RKO (cell line): Measurements from ENCODE around the gene FPGS.
A peak's percentile ranks its signal among the peaks of the same experiment; 100 is the strongest.

Source experiments
- DNase-seq: peaks from one replicate; pipeline ENCODE4 v3.0.0-alpha.2; 2016; ENCODE audit warnings: low spot score

The FPGS gene

DNA sequence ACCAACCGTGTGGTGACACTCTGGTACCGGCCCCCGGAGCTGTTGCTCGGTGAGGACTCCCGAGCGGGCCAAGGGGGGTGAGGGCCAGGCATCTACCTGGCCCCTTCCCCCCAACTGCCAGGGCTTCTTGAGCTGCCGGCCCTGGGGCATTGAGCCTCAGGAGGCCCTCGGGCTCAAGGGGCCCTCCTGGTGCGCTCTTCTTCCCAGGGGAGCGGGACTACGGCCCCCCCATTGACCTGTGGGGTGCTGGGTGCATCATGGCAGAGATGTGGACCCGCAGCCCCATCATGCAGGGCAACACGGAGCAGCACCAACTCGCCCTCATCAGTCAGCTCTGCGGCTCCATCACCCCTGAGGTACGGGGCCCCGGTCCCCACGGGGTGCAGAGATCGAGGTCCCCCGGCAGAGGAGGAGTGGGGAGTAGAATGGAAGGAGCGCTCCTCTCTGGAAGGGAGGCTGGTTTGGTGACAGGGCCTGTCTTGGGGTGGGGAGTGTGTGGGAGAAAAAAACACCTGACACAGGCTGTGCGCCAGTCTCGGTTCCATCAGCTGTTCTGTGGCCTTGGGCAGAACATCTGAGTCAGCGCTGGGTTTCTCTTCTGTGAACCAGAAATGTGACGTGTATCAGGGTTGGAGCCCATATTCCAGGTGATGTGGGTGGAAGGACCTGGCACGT is 14.2 kb upstream of the FPGS start:
- no peak for DNase-seq

DNA sequence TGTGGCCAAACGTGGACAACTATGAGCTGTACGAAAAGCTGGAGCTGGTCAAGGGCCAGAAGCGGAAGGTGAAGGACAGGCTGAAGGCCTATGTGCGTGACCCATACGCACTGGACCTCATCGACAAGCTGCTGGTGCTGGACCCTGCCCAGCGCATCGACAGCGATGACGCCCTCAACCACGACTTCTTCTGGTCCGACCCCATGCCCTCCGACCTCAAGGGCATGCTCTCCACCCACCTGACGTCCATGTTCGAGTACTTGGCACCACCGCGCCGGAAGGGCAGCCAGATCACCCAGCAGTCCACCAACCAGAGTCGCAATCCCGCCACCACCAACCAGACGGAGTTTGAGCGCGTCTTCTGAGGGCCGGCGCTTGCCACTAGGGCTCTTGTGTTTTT is 13.5 kb upstream of the FPGS start:
- DNase-seq = no peak

DNA sequence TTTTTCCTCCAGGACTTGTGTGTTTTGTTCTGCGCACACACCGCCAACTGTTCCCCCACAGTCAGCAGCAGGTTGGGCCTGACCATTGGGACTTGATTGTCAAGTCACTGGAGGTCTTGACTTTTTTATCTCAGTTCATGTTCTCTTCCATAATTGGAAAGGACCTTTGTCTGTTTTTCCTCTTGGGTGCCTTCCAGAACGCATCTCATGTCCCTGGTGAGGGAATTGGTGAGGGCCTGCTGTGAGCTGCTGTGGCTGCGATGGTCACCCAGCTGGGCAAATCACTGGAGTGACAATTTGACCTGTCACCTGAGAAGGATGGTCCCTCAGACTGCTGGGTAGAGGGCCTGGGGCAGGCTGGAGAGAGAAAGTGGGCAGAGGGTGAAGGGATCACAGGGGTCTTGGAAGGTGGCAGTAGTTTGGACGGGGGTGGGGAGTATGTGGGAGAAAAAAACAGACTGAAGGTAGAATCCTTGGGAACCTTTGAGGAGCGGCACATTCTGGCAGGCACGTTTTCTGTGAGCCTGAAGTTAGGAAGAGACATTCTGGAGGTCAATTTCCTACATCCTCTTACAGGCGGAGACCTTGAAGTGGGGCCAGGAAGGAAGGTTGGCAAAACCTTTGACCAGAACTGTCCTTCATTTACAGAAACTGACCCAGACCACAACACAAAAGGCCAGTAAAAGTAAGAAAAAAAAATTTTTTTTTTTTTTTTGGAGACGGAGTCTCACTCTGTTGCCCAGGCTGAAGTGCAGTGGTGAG is 12.4 kb upstream of the FPGS start:
- no peak for DNase-seq

DNA sequence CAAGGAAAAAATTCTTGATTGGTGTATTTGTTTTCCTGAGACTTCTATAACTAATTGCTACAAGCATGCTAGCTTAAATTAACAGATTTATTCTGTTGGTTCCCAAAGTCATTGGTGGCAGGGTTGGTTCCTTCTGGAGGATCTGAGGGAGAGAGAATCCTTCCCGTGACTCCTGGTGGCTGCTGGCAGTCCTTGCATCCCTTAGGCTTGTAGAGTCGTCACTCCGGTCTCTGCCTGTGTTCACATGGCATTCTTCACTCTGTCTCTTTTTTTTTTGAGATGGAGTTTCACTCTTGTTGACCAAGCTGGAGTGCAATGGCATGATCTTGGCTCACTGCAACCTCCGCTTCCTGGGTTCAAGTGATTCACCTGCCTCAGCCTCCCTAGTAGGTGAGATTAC is 11.6 kb upstream of the FPGS start:
- peak; percentile 50 for DNase-seq

DNA sequence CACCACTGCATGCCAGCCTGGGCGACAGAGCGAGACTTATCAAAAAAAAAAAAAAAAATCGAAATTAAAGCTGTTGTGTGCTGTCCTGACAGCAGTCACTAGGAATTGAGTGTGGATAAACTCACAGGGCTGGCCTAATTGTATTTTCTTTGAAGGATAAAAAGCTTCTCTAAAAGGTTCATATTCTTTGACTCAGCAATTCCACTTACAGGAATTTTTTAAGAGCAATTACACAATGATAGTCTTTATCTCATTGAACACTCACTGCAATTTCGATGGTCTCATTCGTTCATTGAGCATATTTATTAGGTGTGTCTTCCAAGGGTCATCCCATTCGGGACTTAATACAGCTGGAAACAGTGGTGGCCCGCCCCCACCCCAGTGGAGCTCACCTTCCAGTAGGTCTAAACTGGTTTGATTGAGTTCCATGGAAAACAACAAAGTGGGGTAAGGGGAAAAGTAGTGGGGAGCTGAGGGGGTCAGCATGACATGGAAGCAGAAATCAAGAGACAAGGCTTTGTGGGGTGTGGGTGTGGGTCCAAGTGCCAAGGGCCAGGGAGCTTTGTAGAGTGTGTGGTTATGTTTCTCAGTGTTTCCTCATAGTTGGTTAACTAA is 10.2 kb upstream of the FPGS start:
- no peak for DNase-seq

DNA sequence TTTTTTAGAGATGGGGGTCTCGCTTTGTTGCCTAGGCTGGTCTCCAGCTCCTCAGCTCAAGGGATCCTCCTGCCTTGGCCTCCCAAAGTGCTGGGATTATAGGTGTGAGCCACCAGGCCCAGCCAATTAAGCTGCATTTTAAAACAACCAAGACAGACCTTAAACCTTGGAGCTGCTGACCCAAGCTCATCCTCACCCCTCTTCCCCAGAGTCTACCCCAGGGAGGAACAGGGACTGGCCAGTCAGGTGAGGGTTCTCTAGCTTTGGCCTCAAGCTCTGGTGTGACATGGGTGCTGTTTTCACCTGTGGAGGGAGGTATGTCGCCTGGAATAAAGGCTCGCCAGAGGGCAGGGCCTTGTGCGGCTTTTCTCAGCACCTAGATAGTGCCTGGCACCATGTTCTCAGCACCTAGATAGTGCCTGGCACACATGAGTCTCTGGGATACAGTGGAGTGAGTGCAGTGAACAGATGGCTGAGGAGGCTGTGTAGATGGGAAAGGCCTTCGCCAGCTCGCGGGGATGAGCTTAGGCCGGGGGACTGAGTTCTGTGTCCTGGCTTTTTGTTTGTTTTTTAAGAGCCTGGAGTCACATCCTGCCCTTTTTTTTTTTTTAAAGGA is 9.5 kb upstream of the FPGS start:
- no peak for DNase-seq

DNA sequence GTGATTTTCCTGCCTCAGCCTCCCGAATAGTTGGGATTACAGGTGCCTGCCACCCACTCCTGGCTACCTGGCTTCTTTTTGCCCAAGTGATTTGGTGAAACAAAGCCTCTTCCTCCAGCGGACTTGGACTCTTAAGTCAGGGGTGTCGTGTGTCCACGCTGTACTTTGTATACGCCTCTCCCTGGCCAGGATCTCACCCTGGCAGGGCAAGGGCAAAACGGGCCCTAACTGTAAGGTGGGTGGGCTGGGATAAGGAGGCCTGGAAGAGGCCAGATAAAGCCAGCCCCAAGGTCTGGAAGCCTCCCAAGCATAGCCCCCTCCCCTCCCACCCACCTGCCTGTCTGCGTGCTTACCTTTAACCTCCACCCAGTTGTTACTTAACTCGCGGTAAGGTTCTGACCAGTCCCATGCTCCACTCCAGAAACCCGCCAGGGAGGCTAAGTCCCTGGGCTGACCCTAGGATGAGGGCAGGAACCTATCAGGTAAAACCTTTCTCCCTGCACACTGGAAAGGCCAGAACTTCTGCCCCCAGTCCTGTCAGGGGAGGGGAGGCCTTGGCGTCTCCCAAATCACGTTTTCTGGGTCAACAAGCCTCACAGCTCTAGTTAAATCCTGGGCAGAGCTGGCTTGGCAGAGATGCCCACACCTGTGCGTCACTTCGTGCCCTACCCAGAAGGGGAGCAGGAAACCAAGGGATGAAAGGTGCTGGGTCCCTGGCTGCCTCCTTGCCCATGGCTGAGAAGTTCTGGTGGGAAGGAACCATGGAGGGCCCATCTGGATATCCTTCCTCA is 8.5 kb upstream of the FPGS start:
- no peak for DNase-seq

DNA sequence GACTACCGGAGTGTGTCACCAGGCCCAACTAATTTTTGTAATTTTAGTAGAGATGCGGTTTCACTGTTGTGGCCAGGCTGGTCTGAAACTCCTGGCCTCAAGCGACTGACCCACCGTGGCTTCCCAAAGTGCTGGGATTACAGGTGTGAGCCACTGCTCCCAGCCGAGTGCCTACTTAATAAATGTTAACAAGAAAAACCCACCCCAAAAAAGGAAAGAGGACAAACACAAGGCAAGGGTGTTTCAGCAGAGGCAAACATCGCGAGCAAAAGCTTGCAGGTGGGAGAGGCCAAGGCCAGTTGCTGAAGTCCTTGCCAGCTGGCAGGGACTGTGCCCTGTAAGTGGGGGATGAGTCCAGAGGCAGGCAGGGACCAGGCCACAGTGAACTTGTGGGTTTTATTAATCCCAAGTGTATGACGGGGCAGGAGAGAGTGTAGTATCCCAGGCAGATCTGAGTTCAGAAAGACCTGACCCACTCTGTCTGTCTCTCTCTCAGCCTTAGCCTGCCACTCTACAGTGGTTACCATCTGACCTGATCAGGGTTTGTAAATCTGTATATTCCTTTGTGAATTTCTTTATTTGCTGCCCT is 6.4 kb upstream of the FPGS start:
- peak; percentile 40 for DNase-seq

DNA sequence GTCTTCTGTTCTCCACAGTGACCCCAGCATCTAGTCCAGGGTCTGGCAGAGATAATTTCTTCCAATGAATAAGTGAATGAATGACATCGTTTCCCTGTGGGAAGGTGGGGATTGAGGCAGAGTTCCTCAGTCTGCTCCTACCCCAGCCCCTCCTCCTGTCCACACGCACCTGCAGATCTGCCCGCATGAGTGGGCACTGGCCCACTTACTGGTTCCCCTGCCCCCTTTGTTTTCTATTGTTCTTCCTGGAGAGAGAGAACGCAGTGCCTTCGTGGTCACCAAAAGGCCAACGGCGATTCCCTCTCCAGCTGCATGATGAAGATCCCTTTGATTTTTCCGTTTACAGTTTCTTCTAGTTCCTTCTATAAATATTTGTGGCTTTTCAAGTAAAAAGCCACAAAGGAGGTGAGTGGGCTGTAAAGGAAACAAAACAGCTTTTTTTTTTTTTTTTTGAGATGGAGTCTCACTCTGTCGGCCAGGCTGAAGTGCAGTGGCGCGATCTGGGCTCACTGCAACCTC is 5.8 kb upstream of the FPGS start:
- DNase-seq = no peak

DNA sequence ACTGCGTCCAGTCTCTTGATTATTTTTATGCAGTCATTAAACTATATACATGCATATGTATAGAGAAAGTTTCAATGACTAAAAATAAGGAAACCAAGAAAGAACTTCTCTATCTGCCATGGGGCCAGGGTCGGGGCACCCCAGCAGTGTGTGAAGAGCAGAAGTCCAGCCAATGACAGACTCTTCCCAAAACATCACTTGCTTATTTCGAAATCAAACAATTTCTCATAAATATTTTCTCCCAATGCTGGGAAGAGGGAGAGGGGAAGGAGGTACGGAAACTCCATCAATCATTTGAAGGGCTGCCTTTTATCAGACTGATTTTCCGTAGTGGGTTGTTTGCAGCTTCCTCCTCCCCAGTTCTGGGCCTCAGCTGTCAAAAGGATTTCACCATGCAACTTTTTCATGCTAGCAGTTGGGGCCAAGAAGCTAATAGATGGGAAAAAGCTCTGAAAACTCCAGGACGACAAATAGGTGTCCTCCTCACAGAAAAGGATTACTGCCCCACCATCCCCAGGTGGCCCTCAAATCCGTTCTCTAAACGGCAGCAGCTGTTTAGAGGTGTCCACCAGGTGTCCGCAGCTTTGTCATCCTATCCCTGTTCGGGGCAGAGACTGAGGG is 617 bp upstream of the FPGS start:
- no peak for DNase-seq

DNA sequence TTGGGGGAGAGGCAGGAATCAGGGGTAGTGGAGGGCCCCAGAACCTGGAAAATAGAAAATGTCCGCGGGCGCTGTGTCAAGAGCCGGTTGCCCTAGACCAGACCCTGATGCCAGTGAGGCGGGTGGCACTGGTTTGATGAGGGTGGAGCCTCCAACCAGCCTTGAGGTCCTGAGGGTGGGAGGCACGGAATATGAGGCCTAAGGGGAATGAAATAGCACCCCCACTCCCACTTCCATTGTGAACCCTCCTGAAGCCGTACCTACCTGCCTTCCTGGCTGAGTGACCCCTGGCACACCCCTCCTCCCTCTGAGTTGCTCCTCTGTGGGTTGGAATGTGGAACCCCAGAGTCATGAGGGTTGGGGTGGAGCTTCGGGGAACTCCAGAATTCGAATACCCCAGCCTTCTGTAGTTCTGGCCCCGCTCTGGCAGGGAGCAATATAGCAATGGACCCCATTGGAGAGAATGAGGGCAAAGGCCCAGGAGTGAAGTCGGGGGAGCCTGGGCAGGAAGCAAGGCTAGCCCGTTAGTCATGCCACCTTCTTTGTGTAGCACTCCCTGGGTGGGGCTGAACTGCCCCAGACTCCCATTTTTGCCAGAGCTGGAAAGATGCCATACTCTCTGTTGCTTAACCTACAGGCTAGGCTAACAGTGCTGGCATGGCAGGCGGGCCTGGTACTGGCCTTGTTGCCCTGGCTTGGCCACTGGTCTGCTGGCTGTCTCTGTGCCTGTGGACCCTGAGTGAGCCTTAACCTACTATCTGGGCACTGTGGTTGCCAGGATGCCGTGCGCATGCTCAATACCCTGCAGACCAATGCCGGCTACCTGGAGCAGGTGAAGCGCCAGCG is 1.0 kb downstream of the FPGS start:
- DNase-seq = peak; percentile 82

DNA sequence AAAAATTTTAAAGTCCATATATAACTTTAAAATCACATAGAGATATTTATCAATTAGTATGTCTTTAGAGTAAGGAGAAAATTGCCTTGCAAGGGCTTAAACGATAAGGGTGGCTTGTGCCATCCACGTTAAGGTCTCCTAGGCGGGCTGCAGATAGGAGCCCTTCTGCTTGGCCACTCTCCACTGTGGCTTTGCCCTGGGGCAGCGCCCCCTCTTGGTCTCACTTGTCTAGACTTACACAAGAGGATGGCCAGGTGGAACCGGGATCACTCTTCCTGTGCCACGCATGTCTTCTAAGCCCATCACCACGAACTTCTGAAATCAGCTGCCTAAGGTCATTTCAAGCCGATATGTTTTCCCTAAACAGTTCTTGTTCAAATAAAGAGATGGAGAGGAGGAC is 2.9 kb downstream of the FPGS start:
- peak; percentile 50 for DNase-seq

DNA sequence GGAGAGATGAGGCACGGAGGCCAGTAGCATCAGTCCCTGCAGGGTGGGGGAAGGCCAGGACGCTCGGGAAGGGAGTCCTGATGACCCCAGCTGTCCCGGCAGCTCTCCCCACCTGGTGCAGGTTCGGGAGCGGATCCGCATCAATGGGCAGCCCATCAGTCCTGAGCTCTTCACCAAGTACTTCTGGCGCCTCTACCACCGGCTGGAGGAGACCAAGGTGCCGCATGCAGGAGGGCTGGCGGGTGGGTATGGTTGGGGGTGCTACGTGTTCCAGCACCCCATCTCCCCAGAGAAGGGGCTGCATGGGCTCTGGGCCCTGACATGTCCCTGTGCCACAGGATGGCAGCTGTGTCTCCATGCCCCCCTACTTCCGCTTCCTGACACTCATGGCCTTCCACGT is 4.2 kb downstream of the FPGS start:
- DNase-seq = no peak

DNA sequence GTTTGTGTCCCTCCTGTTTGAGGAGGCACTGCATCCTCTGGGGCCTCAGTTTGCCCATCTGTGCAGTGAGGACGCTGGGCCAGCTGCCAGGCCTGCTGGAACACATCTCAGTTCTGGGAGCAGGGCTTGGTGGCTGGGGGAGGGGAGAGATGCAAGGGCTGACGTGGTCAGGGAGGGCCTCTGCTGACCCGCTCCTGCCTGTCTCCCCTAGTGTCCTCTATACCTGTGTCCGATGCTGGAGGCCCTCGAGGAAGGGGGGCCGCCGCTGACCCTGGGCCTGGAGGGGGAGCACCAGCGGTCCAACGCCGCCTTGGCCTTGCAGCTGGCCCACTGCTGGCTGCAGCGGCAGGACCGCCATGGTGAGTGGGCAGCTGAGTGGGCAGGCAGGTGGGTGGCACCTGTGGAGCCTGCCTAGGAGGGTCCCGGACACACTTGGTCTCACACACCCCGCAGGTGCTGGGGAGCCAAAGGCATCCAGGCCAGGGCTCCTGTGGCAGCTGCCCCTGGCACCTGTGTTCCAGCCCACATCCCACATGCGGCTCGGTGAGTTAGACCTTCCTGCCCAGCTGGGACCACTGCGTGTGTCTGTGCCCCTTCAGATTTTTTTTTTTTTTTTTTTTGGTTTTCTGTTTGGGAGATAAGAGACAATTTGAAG is 5.8 kb downstream of the FPGS start:
- no peak for DNase-seq

DNA sequence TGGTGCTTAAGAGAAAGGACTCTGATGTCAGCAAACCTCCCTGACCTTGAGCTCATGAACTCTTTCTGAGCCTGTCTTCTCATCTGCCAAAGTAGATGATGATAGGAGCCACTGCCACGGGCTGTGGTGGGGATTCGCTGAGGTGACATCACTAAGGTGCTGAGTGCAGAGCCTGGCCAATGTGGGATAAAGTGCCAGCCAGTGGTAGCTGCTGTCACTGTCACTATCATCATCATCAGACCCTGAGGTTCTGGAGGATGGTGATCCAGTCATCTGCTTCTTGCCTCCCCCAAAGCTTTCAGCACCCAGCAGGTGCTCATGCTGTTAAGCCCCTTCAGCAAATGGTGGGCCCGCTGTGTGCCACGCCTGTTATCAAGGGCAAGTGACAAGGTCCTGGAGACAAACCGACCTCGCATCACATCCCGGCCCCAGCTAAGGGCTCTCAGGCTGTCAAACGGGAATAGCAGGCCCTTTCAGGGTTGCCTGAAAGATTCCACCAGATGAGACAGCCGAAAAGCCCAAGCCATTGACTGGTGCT is 6.4 kb downstream of the FPGS start:
- no peak for DNase-seq

DNA sequence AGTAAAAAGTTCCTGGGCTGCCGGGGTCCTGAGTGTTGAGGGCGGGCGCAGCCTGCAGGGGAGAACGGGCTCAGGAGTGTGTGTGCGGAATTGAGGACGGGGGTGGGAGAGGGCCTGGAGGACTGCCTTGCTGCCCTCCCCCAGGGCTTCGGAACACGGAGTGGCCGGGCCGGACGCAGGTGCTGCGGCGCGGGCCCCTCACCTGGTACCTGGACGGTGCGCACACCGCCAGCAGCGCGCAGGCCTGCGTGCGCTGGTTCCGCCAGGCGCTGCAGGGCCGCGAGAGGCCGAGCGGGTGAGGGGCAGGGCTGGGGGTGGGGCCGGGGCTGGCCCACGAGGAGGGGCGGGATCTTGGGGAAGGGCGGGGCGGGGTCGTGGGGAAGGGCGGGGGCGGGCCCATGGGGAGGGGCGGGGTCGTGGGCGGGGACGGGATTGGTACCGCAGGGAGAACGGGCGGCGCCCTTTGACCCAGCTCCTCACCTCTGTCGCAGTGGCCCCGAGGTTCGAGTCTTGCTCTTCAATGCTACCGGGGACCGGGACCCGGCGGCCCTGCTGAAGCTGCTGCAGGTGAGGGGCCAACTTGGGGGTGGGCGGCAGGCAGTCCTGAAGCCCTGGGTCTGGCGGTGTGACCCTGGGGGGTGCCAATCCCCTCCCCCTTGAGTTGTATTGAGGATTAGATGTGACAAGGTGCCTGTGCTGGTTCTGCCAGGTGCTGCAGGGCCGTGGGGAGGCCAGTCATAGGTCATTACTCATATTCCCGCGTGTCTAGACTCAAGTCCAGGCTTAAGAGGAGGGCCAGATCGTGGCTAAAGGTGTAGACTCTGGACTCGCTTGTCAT is 7.1 kb downstream of the FPGS start:
- DNase-seq = no peak

DNA sequence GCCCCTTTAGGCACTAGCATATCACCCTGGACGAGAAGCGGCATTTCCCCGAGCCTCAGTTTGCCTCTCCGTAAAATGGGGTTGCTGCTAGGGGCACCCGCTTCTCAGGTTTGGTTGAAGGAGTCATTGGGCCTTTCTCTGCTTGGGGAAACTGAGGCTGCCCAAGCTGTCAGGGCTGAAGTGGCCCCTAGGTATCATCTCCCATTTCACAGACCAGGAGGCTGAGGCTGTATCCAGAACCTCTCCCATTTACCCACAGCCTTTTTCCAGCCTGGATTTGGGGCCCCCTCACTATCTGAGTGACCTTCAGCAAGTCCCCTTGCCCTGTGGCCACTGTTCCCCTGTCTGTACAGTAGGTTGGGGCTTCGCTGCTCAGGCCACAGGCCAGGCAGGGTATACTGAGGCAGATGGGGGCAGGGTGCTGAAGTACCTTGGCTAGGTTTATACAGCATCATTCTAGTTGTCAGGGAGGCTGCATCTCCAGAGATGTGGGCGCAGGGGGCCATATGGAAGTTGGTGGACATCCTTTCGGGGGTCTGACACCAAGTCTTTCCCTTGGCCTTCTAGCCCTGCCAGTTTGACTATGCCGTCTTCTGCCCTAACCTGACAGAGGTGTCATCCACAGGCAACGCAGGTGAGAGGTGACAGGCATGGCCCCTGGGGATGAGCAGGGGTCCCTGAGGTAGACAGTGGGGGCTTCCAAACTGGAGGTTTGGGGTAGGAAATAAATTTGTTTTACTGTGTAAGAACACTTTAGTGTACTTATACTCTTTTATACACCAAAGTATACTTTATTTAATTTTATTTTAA is 7.9 kb downstream of the FPGS start:
- DNase-seq = no peak

DNA sequence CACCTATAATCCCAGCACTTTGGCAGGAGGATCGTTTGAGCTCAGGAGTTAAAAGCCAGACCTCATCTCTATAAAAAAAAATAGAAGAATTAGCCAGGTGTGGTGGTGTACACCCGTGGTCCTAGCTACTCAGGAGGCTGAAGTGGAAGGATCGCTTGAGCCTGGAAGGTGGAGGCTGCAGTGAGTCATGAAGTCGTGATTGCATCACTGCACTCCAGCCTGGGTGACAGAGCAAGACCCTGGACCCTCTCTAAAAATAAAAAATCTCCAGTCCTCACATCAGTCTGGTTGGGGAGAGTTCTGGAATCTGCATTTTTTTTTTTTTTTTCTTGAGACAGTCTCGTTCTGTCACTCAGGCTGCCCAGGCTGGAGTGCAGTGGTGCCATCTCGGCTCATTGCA is 9.3 kb downstream of the FPGS start:
- no peak for DNase-seq
